Endothelial cell of umbilical vein (primary cell): Measurements from ENCODE around the gene VAPB. TPM values are rescaled to one million over a fixed set of nuclear protein-coding genes. Genes with fewer than 3 reads are reported as not detected.

Experiments
- BruUV-seq: library from RNA; stranded (reverse); fragments of 400-500 nt; replicated peaks from 2 replicates; lab custom pipeline; 2021; lab: Mats Ljungman, UMichigan
- CTCF ChIA-PET: fragments of 300-600, 350-600 bp; sonication (Branson Sonifier 250); formaldehyde crosslinking; loops from one replicate; lab custom pipeline; 2021; ENCODE audit warnings: antibody characterized with exemption, inconsistent platforms; lab: Charles Lee
- POLR2A ChIA-PET: fragments of 300-600, 350-600 bp; sonication (Branson Sonifier 250); formaldehyde crosslinking; loops from one replicate; lab custom pipeline; 2021; ENCODE audit warnings: antibody characterized with exemption, inconsistent platforms; lab: Charles Lee
- DNase-seq: peaks from one replicate; pipeline ENCODE4 v3.0.0-alpha.2; 2011; ENCODE audit warnings: low read depth, low spot score
- FAIRE-seq: peaks from 2 replicates; lab custom pipeline; 2011; peaks lifted over from hg19 to GRCh38; lab: Jason Lieb, UNC
- H2AFZ ChIP-seq: 2 replicates; pipeline ENCODE4 v1.6.0; 2012; ENCODE audit warnings: low read depth, low read length, control low read depth, inconsistent platforms
- H3K27ac ChIP-seq: 2 replicates; pipeline ENCODE4 v1.5.1; 2011; ENCODE audit warnings: low read depth, mild to moderate bottlenecking, control low read depth, low read length, moderate library complexity; ENCODE audit not compliant: insufficient read depth
- H3K27me3 ChIP-seq, 2 experiments: 2 replicates each; pipeline versions ENCODE4 v1.6.0 to v1.6.1; 2011; ENCODE audit warnings: low read length in 2 of 2, mixed read lengths in 1 of 2; ENCODE audit not compliant: control insufficient read depth in 2 of 2, insufficient read depth in 2 of 2
- H3K36me3 ChIP-seq, 2 experiments: 2 replicates in 1 of 2; 3 replicates in 1 of 2; pipeline ENCODE4 v1.5.1; 2011; ENCODE audit warnings: low read length in 2 of 2, mild to moderate bottlenecking in 1 of 2, moderate library complexity in 1 of 2; ENCODE audit not compliant: control insufficient read depth in 2 of 2, insufficient read depth in 2 of 2; ENCODE audit errors: extremely low read depth in 1 of 2
- H3K4me1 ChIP-seq: 3 replicates; pipeline ENCODE4 v1.5.1; 2011; ENCODE audit warnings: mild to moderate bottlenecking, low read length; ENCODE audit not compliant: control insufficient read depth, insufficient read depth; ENCODE audit errors: extremely low read depth
- H3K4me2 ChIP-seq: 2 replicates; pipeline ENCODE4 v1.6.1; 2011; ENCODE audit warnings: low read length, control low read depth, mixed read lengths; ENCODE audit not compliant: insufficient read depth
- H3K4me3 ChIP-seq, 3 experiments: fragments of 200-600 bp in 1 of 3; sonication (generic), shearing (Covaris generic) in 1 of 3; replicated peaks in 1 of 3; 2 replicates each; pipeline ENCODE4 v1.5.1; 2011 to 2016; ENCODE audit warnings: control low read depth in 3 of 3, low read length in 3 of 3, mild to moderate bottlenecking in 2 of 3, inconsistent platforms in 1 of 3, low read depth in 1 of 3, moderate library complexity in 1 of 3; ENCODE audit not compliant: insufficient read depth in 1 of 3
- H3K79me2 ChIP-seq: 2 replicates; pipeline ENCODE4 v1.6.0; 2012; ENCODE audit warnings: low read length, inconsistent platforms; ENCODE audit not compliant: control insufficient read depth, insufficient read depth
- H3K9ac ChIP-seq: replicated peaks from 2 replicates; pipeline ENCODE3; 2011; ENCODE audit warnings: low read length, control low read depth; ENCODE audit not compliant: insufficient read depth; ENCODE audit errors: extremely low read depth
- H3K9me1 ChIP-seq: replicated peaks from 3 replicates; pipeline ENCODE4 v1.6.0; 2011; ENCODE audit warnings: mild to moderate bottlenecking, low read length; ENCODE audit not compliant: control insufficient read depth, insufficient read depth; ENCODE audit errors: extremely low read depth
- H3K9me3 ChIP-seq: replicated peaks from 2 replicates; pipeline ENCODE4 v1.5.1; 2012; ENCODE audit warnings: low read length, inconsistent platforms; ENCODE audit not compliant: control insufficient read depth, insufficient read depth
- H4K20me1 ChIP-seq: replicated peaks from 2 replicates; pipeline ENCODE3; 2011; ENCODE audit warnings: mild to moderate bottlenecking, low read length; ENCODE audit not compliant: control insufficient read depth, insufficient read depth; ENCODE audit errors: extremely low read depth
- CTCF ChIP-seq, 2 donors: IDR thresholded peaks; 1 replicate in 1 of 2; 2 replicates in 1 of 2; pipeline ENCODE4 v1.5.1; 2011; ENCODE audit warnings: low read length in 2 of 2, mild to moderate bottlenecking in 2 of 2, moderate library complexity in 2 of 2, control low read depth in 1 of 2, inconsistent platforms in 1 of 2, low read depth in 1 of 2; ENCODE audit not compliant: insufficient read depth in 1 of 2; ENCODE audit errors: extremely low read depth in 1 of 2
- EZH2 ChIP-seq: IDR thresholded peaks from 2 replicates; pipeline ENCODE4 v1.6.1; 2012; ENCODE audit warnings: borderline replicate concordance, low read depth, mild to moderate bottlenecking, moderate library complexity, low read length, inconsistent platforms; ENCODE audit not compliant: severe bottlenecking
- GATA2 ChIP-seq: IDR thresholded peaks from 2 replicates; pipeline ENCODE4 v1.7.0; 2011; ENCODE audit warnings: low read depth, mild to moderate bottlenecking, moderate library complexity, mixed read lengths, low read length; ENCODE audit not compliant: insufficient read length, insufficient read depth
- POLR2A ChIP-seq: IDR thresholded peaks from 2 replicates; pipeline ENCODE4 v1.6.1; 2012; ENCODE audit warnings: low read depth, mild to moderate bottlenecking, control low read depth, low read length
- POLR2AphosphoS5 ChIP-seq: IDR thresholded peaks from 2 replicates; pipeline ENCODE4 v1.6.1; 2012; ENCODE audit warnings: low read depth, mild to moderate bottlenecking, control low read depth, low read length, moderate library complexity; ENCODE audit not compliant: insufficient read depth
- dilution Hi-C: fragments of 300-500 bp; cut with MboI; formaldehyde crosslinking; loops from one replicate; pipeline ENCODE4 v1.15.0; 2019; ENCODE audit warnings: low sequenced_read_pairs; ENCODE audit not compliant: extremely low pct_ligation_motif_present
- intact Hi-C: fragments of 100-400 bp; cut with micrococcal nuclease; formaldehyde crosslinking; loops from one replicate; pipeline ENCODE4 v1.10.0; 2022
- polyA plus RNA-seq, 4 experiments: library from polyadenylated mRNA; depleted of rRNA in 3 of 4; stranded (reverse) in 3 of 4; unstranded in 1 of 4; fragments of >200 nt; gene quantifications; 2 replicates each; pipeline versions ENCODE4 v1.2.1 to v1.2.3, GENCODE V29; 2011 to 2012; ENCODE audit warnings: missing spikeins in 1 of 4
- total RNA-seq: library from RNA; stranded (reverse); gene quantifications from 2 replicates; pipeline ENCODE4 v1.2.3, GENCODE V29; 2021

VAPB gene
- total and polyA plus RNA-seq, 2 donors (not counting 3 experiments of a cell fraction or from before 2014, with no cell fraction given), result 17.9 to 48.9 TPM

GRCh38 chr20:58469616-58470015, 80.6 kb downstream of the VAPB start:
- H3K79me2 ChIP-seq, result no peaks in the 10 kb centered on the region
- H3K27me3 ChIP-seq, result peaks cover 0 to 5% of the 10 kb centered on the region in 2 experiments
- FAIRE-seq (no peak), DNase-seq (no peak)
- no peak overlapping the region for H3K4me2 ChIP-seq
- no TSS peak for BruUV-seq
- H4K20me1 ChIP-seq, result no peaks in the 10 kb centered on the region
- no peaks in the 10 kb centered on the region for H3K9me3 ChIP-seq
- no peaks in the 10 kb centered on the region for H3K36me3 ChIP-seq
- no peaks in the 10 kb centered on the region for H3K4me1 ChIP-seq
- ChIA-PET POLR2A (no interaction called here), CTCF (no interaction called here)
- intact Hi-C loops (no loop called here), dilution Hi-C loops (loop anchor here (25.0 kb wide), 1 partner anchor 232 kb away; the partner anchor contains the start of gene ANKRD60)
- H3K4me3 ChIP-seq, result no peak overlapping the region
- H2AFZ ChIP-seq, result no peak overlapping the region
- H3K9ac ChIP-seq, result no peak overlapping the region
- TF ChIP-seq EZH2, result no peak
- no peaks in the 10 kb centered on the region for H3K9me1 ChIP-seq
- H3K27ac ChIP-seq, result no peak overlapping the region

GRCh38 chr20:58470336-58471192, 81.5 kb downstream of the VAPB start:
- ChIA-PET POLR2A (no interaction called here), CTCF (interaction anchor here (1.5 kb wide), 1 partner anchor 10 kb away, joined by 8 read pairs; no protein-coding TSS in a partner anchor)
- peaks cover 0 to 1% of the 10 kb centered on the region in 2 experiments for H3K27me3 ChIP-seq
- no peaks in the 10 kb centered on the region for H3K9me1 ChIP-seq
- no peaks in the 10 kb centered on the region for H3K9me3 ChIP-seq
- no peak overlapping the region for H3K4me3 ChIP-seq
- no peak overlapping the region for H3K9ac ChIP-seq
- intact Hi-C loops (no loop called here), dilution Hi-C loops (loop anchor here (25.0 kb wide), 1 partner anchor 233 kb away; the partner anchor contains the start of gene ANKRD60)
- H4K20me1 ChIP-seq, result no peaks in the 10 kb centered on the region
- DNase-seq (no peak), FAIRE-seq (no peak)
- H2AFZ ChIP-seq, result no peak overlapping the region
- BruUV-seq, result no TSS peak
- H3K4me1 ChIP-seq, result no peaks in the 10 kb centered on the region
- H3K36me3 ChIP-seq, result no peaks in the 10 kb centered on the region
- no peak overlapping the region for H3K27ac ChIP-seq
- H3K79me2 ChIP-seq, result no peaks in the 10 kb centered on the region
- TF ChIP-seq EZH2 (no peak), POLR2A (no peak), CTCF (IDR thresholded peaks at IDR 0.05; ENCODE audit: extremely low read depth in 1 of 2, insufficient read depth in 1 of 2, low read depth in 1 of 2, low read length in 2 of 2) (no peak), POLR2AphosphoS5 (no peak), GATA2 (no peak)
- H3K4me2 ChIP-seq, result no peak overlapping the region
